HG03575 (cell line): ENCODE results near the gene LY86.

ENCODE experiments used
- ATAC-seq: cut with Tn5 transposase; IDR thresholded peaks from one replicate; pipeline ENCODE4 v1.9.1; 2021; ENCODE audit not compliant: unreplicated experiment, insufficient number of reproducible peaks, low FRiP score; ENCODE audit errors: extremely low read depth

The LY86 gene

DNA sequence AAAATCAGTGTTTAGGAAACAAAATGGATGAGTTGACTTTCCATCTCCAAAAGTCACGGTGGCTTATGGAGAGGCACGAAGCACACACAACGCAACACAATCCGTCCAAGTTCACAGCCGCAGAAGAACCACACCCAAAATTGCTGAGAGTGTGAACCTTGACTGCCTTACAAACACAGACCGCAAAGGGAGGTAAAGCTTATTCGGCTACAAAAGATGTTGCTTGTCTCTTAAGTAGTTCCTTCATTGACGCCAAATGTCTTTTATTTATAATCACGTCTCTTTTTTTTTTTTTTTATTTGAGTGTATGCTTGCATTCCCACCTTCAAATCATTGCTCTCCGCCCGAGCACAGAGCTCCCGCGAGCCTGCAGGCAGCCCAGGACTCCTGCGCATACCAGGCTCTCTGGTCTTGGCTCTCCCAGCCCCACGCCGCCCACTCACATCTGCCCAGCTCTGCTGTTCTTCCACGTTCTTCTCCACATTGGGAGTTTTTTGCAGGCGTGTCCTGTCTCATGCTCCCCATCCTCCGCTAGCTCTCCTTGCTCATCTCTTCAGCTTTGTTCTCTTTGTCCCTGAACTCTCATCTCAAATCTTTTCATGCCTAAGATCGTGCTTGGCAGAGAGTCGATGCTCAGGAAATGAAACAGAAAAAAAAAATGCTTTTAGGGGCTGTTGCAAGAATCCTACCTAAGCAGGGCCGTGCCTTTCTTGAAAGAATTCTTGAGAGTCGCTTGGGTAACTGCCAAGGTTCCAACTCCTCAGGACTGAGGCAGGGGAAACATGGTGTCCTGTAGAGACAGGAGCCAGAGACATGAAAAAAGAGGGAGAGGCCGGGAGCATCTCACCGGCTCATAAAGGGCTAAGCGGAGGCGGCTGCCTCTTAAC, 25.8 kb downstream of the LY86 start:
- ATAC-seq: no peak

DNA sequence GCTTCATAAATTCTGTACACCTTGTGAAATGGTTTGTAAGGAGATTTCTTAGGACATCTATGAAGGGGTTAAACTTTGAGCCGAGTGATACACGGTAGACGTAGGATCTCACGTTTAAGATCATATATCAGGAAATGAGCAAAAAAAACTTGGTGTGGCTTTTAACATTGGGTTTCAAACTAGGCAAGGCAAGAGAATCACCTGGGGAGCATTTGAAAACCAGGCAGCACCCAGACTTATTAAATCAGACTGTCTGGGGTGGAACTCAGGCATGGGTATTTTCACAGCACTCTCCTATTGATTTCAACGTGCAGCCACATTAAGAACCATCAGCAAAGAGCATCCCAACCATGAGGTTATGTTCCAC, 26.4 kb downstream of the LY86 start:
- no peak for ATAC-seq

DNA sequence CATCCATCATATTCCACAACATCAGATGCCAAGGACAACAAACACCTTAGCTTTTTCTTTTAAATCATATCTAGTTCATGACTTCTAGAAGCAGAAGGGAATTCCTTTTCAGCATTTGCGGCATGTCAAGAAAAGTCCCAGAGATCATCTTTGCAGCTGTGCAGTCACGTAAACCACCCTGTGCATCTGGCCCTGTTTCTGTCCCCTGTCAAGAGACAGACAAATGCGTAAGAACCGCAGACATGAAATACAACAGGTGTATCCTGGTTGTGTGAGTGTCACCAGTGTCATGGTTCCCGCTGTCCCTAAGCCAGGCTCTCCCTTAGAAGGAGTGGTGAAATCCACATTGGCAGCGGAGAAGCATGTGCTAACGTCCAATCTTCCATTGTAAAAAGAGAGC, 28.1 kb downstream of the LY86 start:
- no peak for ATAC-seq

DNA sequence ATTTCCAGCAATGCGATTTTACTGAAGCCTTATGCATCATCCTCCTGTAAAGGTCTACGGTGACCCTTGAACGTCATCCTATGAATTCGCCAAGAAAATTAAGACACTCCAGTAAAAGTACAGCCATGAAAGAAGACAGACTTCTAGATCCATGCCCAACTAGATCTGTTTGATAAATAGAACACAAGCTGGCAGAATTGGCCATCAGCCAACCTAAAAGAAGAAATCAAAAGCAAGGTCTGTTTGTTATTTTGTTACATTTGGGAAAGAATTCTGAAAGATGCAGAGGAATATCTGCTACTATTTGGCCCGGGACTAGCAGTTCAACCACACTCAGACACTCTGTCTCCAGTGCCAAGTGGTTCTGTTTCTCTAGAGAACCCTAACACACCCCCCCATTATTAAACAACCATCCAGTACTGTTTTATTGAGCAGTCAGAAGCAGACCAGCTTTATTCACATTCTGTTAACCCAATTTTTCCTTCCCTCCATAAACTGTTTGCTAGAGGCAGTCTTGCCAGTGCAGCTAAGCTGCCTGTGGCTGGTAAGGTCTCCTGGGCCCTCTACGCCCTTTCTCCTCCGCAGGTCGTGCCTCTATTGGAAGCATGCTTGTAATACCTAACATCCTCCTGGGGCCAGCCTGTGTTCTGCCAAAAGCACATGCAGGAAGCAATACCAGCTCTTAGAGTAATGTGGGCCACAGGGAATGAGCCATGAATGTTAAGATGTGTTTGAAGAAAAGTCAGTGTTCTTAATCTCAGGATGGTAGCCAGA, 30.7 kb downstream of the LY86 start:
- ATAC-seq: no peak

DNA sequence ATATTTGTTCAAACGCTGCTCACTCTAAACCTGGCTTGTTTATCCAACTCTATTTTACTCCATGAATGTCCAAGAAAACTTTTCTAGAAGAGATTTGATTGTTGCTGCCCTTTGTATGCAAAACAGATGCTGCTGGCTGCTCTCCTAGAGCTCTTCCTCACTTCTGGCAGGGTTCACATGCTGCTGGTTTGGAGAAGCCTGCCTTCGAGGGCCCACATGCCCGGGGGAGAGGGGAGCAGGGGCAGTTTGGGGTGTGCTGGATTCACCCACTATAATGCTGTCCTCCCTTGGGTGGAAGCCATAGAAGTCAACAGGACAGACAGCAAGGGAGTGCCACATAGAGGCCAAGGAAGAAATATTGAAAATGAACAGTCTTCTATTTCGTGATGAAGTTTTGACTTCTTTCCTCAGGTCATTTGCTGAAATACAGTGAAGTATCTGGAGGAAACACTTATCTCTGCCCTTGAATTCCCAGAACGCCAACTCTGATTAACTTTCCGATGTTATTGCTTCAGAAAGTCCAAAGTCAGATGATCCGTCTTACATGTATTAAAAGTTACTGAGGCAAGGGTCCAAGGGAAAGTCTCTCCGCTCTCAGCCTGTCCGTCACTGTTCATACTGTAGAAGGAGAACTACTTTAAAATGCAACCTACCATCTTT, 32.4 kb downstream of the LY86 start:
- no peak for ATAC-seq

DNA sequence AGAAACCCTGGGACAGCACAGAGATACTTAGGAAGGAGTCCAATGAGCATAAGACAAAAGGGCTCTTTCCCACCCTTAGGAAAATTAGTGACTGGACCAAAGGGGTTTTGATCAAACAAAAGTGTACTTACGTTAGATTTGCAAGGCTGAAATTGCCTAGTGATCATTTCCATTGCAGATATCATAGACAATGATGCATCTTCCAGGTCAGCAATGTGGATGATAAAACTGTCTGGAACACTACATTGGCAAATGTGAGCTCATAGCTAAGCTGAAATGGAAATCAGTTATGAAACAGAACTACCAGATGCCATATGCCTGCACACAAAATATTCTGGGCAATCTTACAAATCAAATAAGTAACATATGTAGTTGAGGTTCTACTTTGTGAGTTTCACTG, 34.0 kb downstream of the LY86 start:
- ATAC-seq: no peak

DNA sequence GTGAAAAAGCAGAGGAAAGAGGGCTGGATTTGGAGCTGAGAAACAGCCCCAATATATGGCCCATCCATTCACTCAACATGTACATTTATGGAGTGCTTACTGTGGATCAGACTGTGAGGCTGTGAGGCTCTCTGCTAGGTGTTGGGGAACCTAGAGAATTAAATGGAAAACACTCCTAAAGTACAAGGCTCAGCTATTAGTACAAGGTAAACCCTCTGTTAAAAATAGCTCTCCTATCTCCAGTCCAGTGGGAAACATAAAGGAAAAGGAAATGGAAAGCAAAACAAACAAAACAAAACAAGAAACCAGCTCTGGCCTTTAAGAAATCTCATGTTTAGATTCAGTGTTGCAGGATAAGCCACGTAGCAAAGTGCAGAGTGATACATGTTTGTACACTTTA, 35.0 kb downstream of the LY86 start:
- ATAC-seq: no peak

DNA sequence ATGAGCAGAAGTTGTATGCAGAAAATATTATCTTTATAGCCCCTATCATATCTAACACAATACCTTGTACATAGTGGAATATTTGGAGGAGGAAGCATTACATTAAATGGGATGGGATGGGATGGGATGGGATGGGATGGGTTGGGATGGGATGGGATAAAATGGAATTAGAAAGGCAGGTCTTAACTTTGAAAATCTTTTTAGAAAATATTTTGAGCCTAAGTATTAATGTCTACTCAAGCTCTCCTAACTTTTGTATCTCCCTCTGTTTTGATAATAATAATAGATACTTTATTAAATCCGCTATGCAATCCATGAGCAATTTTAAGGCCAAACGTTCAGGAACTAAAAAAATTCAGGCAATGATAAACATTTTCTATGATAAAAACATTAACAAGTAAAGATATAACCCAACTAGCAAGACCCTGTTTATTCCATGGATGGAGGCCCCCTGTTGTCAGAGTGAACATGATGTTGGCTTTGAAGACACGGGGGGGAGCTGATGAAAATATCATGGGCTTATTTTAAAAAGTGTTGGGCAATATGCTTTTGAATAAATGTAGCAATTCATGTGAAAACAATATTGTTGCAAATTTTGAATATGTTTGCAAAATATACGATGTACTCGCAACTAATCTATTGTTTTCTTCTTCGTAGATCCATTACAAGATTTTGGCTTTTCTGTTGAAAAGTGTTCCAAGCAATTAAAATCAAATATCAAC, 35.9 kb downstream of the LY86 start:
- ATAC-seq: no peak

DNA sequence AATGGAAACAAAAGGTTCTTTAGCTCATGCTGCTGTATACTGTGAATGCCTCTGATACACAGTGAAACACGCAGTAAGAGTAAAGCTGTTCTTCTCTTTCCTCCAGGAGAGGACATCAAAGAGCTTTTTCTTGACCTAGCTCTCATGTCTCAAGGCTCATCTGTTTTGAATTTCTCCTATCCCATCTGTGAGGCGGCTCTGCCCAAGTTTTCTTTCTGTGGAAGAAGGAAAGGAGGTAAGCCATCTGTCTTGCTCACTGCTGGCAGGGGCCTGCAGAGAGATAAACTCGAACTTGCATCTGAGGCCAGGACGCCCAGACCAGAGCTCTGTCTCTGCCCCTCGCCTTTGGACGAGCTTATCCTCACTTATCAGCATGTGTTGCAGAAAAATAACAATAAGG, 37.7 kb downstream of the LY86 start:
- no peak for ATAC-seq

DNA sequence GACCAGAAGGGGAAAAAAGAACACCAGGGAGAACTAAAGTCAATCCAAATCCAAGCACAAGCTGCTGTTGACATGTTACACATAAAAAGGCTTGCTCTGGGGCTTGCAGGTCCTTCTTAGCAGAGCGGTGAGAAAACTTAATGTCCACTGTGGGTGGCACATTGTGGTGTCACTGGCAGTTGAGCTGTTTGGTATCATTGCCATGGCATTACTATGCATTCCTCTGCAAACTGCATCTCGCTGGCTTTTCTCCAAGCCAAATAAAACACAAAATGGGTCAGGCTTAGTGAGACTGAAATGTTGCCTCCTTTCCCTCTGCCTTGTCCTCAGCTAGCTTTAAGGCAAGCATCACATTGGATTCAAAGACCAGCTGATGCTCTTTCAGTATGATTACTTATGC, 40.9 kb downstream of the LY86 start:
- ATAC-seq: no peak

DNA sequence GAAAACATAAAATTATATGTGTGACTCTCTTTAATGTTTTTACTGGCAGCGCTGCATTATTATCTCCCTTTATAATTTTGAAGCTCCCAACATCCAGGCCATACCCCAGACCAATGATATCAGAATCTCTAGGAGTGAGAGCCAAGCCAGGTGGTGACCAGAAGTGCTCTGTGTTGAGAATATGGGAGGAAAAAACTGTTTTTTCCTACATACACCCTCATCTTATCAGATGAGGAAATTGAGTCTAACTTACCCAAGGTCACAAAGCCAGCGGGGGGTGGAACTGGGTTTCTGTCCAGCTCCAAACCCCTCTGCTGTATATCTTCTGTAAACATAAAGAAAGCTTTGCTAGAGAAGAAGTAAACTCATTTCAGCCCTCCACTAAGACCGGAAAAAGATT, 42.5 kb downstream of the LY86 start:
- no peak for ATAC-seq

DNA sequence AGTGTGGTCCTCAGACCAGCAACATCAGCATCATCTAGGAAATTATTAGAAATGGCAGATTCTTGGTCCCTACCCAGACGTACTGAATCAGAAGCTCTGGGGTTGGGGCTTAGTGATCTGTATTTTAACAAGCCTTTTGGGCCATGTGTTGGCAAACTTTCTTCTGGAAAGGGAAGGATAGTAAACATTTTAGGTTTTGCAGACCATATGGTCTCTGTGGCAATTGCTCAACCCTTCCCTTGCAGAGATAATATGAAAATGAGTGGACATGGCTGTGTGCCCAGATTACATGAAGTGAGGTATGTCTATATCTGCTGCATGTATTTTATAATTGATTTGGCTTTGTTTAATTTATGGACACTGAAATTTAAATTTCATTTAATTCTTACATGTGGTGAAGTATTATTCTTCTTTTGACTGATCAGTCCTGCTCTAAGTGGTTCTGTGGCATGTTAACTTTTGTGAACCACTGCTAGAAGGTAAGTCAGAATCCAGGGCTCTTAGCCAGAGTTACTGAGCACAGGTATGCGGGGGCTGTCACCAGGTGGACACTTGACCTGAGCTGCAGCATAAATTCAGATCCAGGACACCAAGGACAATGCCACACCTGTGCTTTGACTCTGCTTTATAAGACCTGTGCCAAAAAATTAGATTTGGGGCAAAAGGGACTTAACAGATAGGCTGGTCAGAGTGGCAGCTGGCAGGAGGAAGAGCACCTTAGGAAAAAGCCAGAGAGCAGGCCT, 43.2 kb downstream of the LY86 start:
- no peak for ATAC-seq

DNA sequence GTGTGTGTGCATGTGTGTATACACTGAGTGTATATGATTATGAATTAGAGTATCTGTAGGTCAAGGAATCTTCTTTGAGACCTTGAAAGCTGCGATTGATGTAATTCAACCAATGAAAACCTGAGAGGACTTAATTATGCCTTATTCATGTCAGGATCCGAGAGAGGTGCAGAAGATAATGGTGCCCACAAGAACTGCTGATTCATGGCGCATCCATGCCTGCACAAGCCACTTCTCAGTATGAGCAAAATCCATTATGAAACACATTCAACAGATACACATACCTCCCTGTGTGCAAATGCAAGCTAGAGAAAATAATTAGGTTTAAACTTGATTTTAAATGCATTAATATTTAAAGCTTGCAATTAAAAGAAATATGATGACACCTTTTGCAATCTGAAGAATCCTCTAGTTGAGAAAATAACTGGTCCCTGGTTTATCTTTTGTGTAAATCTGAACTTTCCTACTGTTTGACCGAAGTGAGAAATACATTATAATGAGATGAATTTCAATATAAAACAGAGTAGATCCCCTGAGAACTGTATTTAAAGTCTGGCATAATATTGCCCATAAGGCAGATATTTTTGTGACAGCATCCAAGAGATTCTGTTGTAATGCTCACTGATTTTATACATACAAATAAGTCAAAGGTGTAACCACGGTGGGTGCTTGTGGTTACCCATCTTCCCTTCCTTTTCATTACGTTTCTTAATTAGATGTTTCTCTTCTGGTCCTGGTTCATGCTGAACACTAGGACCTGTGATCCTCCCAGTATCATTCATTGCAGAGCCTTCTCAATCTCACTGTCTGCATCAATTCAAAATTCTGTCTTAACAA, 45.6 kb downstream of the LY86 start:
- no peak for ATAC-seq

DNA sequence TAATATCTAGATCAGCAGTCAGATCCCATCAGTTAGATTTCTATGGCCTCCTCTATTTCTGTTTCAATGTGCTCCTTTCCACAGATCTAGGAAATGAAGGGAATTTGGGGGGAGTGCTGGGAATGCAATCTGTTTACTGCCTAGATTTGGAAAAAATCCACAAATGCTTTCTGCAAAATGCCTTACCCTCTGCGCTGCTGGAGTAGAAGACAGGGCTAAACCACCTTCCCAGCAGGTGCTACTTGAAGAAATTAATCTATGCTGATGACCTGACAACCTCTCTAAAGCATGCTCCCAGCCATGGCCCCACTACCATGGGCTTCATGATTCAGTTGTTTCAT, 46.2 kb downstream of the LY86 start:
- ATAC-seq: no peak

DNA sequence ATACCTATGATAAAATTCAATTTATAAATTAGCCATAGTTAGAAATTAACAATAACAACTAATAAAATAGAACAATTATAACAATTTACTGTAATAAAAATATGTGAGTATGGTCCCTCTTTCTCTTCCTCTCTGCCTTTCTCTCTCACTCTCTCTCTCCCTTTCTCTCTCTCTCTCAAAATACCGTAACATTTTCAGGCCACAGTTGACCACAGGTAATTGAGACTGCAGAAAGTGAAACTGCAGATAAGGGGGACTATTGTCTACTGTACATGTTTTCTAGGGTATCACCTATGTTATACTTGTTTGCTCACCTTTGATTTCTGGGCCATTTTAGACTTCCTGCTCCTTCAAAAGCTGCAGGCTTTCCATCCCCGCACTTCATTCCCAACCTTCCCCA, 46.8 kb downstream of the LY86 start:
- ATAC-seq: no peak

DNA sequence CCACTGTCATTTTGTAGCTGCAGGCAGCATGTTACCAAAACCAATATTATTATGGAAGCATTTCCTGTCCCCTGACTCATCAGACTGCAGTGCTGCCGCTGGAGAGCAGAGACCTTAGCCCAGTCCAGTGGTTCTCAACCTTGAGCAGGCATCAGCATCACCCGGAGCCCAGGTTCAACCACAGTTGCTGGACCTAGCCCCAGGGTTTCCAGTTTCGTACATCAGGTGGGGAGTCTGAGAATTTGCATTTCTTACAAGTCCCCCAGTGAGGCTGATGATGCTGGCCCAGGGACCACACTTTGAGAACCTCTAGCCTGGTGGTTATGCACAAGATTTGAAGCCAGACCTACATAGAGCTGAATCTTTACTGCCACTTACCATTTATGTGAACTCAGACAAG, 47.3 kb downstream of the LY86 start:
- ATAC-seq: no peak

DNA sequence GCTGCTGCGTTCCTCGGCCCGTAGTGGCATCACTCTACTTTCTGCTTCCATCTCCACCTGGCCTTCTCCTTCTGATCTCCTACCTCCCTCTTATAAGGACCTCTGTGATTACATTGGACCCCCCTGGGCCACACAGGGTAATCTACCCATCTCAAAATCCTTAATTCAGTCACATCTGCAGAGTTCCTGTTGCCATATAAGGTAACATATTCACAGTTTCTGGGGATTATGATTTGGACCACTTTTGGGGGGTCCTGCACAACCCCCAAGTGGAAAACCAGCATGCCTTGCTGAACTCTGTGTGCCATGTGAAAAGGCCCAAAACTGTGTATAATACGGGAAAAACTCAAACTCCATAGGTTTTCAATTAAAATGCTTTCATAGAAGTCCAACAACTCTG, 51.1 kb downstream of the LY86 start:
- no peak for ATAC-seq

DNA sequence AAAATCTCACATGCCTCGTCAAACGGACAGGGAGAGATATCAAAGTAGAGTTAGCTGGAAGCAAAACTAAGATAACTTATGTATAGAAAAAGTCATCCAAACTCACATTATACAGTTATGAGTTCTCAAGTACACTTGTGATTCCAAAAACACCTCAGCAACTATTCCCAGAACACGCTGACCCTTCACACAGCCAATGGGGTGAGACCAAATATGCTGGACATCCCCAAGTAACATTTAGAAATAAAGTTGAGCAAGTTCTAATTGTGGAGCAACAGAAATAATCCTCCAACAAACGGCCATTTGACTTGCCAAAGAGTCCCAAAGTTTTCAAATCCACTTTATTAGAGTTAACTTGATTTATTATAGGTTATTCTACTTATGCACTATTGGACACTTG, 52.4 kb downstream of the LY86 start:
- ATAC-seq: no peak
